ENCODE measurements around the gene MICU1. TPM values are rescaled to one million over a fixed set of nuclear protein-coding genes. Genes with fewer than 3 reads are reported as not detected.
A peak's percentile ranks its signal among the peaks of the same experiment; 100 is the strongest.
"Not testable (repeated sequence)": the region's sequence is repeated elsewhere in the genome, so short reads cannot be mapped to it uniquely, and the experiment has no call there.

Gene MICU1
- polyA plus RNA-seq, 1 experiment = 40.4 TPM

DNA sequence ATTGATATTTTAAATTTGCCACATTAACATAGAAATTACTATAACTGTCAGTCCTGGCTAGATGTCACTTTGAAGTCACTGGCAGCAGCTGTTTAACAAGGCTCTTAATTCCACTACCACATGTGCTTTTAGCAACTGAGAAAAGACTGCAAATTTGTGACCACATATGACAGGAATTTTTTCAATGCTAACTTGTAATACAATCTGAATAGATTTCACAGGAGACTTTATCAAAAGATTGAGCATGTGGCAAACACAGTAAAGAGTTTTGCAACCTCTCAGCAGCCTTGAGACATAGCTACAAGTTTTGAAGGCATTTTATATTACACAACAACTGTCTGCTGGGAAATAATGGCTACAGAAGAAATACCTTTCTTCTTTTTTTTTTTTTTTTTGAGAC, 73.0 kb downstream of the MICU1 start:
- Histone ChIP-seq H3K36me3 (ENCODE audit: control insufficient read depth, insufficient read depth, low read length) (peaks cover under 1% of the 10 kb centered on the region; the same call in 1 of the 2 replicates), H3K27me3 (ENCODE audit: control insufficient read depth, insufficient read depth, low read length) (no peaks in the 10 kb centered on the region), H3K4me3 (ENCODE audit: low read depth, low read length) (no peak overlapping the region)
- CTCF ChIA-PET = interaction anchor here (2.2 kb wide), 1 partner anchor 27 kb away, joined by 6 read pairs; no protein-coding TSS in a partner anchor
- peak; percentile 88 for DNase-seq (ENCODE audit: low read depth)
- TF ChIP-seq, protein P1, sequence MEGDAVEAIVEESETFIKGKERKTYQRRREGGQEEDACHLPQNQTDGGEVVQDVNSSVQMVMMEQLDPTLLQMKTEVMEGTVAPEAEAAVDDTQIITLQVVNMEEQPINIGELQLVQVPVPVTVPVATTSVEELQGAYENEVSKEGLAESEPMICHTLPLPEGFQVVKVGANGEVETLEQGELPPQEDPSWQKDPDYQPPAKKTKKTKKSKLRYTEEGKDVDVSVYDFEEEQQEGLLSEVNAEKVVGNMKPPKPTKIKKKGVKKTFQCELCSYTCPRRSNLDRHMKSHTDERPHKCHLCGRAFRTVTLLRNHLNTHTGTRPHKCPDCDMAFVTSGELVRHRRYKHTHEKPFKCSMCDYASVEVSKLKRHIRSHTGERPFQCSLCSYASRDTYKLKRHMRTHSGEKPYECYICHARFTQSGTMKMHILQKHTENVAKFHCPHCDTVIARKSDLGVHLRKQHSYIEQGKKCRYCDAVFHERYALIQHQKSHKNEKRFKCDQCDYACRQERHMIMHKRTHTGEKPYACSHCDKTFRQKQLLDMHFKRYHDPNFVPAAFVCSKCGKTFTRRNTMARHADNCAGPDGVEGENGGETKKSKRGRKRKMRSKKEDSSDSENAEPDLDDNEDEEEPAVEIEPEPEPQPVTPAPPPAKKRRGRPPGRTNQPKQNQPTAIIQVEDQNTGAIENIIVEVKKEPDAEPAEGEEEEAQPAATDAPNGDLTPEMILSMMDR (IDR thresholded peaks at IDR 0.05; ENCODE audit: insufficient read depth, low read depth, low read length) = no peak
- POLR2A ChIA-PET = interaction anchor here (0.7 kb wide), 2 partner anchors 193 to 292 kb away, joined by 3 to 8 read pairs; no protein-coding TSS in a partner anchor

DNA sequence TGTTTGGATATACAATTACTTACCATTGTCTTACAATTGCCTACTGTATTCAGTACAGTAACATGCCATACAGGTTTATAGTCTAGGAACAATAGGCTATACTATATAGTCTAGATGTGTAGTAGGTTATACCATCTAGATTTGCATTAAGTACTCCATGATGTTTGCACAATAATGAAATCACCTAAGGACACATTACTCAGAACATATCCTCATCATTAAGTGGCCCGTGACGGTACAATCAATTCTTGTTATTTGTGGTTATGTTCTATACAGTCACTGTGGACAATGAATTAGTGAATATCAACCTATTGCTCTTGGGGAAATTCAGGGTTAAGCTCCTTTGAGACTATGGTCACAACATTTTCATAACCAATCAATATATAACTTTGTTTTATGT, 75.6 kb downstream of the MICU1 start:
- H3K36me3 ChIP-seq (ENCODE audit: control insufficient read depth, insufficient read depth, low read length) = peaks cover 2% of the 10 kb centered on the region; the same call in 1 of the 2 replicates
- TF ChIP-seq, protein P1 (IDR thresholded peaks at IDR 0.05; ENCODE audit: insufficient read depth, low read depth, low read length) = no peak
- ChIA-PET CTCF (no interaction called here), POLR2A (no interaction called here)
- H3K27me3 ChIP-seq (ENCODE audit: control insufficient read depth, insufficient read depth, low read length) = no peaks in the 10 kb centered on the region
- H3K4me3 ChIP-seq (ENCODE audit: low read depth, low read length) = no peak overlapping the region
- DNase-seq (ENCODE audit: low read depth) = no peak

DNA sequence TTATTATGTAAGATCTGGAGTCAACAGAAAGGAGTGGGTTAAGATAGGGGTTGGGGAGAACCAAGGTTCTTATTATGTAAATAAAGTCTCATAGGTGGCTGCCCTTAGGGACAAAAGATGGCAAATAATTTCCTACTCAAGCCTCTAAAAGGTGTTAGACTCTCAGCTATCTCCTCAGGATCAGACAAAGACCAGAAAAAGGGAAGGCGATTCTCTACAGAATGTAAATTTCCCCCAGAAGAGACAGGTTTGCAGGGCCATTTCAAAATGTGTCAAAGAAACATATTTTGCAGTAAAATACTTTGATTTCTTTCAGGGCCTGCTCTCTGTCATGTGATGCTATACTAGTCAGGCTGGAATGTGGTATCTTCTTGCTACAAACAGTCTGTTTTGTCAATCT, 80.3 kb downstream of the MICU1 start:
- DNase-seq (ENCODE audit: low read depth) = no peak
- peaks cover 4% of the 10 kb centered on the region for H3K36me3 ChIP-seq (ENCODE audit: control insufficient read depth, insufficient read depth, low read length)
- no peak overlapping the region for H3K4me3 ChIP-seq (ENCODE audit: low read depth, low read length)
- ChIA-PET CTCF (no interaction called here), POLR2A (no interaction called here)
- no peaks in the 10 kb centered on the region for H3K27me3 ChIP-seq (ENCODE audit: control insufficient read depth, insufficient read depth, low read length)
- TF ChIP-seq, protein P1 (IDR thresholded peaks at IDR 0.05; ENCODE audit: insufficient read depth, low read depth, low read length) = no peak

DNA sequence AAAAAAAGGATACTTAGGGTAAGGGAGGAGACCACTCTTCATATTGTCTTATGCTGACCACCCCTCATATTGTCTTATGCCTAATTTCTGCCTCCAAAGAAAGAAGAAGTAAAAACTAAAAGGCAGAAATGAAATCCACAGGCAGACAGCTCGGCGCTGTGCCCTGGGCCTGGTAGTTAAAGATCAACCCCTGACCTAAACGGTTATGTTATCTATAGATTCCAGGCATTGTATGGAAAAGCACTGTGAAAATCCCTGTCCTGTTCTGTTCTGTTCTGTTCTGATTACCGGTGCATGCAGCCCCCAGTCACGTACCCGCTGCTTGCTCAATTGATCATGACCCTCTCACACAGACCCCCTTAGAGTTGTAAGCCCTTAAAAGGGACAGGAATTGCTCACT, 82.0 kb downstream of the MICU1 start:
- POLR2A ChIA-PET; H3K4me3 ChIP-seq (ENCODE audit: low read depth, low read length); CTCF ChIA-PET; DNase-seq (ENCODE audit: low read depth); H3K27me3 ChIP-seq (ENCODE audit: control insufficient read depth, insufficient read depth, low read length); H3K36me3 ChIP-seq (ENCODE audit: control insufficient read depth, insufficient read depth, low read length): not testable (repeated sequence)

DNA sequence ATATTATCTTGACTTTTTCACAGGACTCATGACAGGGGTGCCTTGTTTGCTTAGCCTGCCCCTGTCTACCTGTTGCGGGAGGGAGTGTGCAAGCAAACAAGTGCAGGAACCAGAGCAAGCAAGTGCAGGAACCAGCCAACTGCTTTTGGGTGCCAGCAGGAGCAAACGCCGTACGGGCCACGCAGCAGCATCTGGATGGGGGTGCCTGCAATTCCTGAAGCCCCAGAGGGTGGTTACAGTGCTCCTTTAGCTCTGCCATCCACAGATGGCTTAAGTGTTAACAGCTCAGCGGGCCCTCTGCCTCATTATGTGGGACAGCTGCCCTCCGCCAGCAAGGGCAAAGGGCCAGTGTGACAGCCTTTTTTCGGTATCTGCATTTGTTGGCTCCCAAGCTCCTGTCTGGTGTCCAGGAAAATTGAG, 83.5 kb downstream of the MICU1 start:
- POLR2A ChIA-PET = no interaction called here
- DNase-seq (ENCODE audit: low read depth) = no peak
- no peaks in the 10 kb centered on the region for H3K27me3 ChIP-seq (ENCODE audit: control insufficient read depth, insufficient read depth, low read length)
- TF ChIP-seq, protein P1 (IDR thresholded peaks at IDR 0.05; ENCODE audit: insufficient read depth, low read depth, low read length) = no peak
- H3K4me3 ChIP-seq (ENCODE audit: low read depth, low read length) = no peak overlapping the region
- CTCF ChIA-PET = interaction anchor here (1.5 kb wide), 1 partner anchor 16 kb away, joined by 3 read pairs; no protein-coding TSS in a partner anchor
- peaks cover 2% of the 10 kb centered on the region for H3K36me3 ChIP-seq (ENCODE audit: control insufficient read depth, insufficient read depth, low read length)

DNA sequence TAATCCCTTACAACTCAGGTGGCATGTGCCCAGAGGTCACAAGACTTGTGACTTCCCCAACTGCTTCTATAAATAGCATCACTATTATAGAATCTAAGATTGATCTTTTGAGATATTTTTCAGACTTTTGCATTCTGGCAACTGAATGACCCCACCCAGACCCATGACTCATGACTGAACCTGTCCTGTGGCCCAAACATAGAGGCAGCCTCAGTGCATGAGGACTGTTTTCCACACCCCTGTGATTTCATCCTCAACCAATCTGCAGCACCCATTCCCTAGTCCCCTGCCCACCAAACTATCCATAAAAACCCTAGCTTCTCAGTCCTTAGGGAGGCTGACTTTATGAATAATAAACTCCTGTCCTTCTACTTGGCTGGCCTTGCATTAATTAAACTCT, 84.5 kb downstream of the MICU1 start:
- peaks cover 2% of the 10 kb centered on the region for H3K36me3 ChIP-seq (ENCODE audit: control insufficient read depth, insufficient read depth, low read length)
- TF ChIP-seq, protein P1 (IDR thresholded peaks at IDR 0.05; ENCODE audit: insufficient read depth, low read depth, low read length) = no peak
- no peak overlapping the region for H3K4me3 ChIP-seq (ENCODE audit: low read depth, low read length)
- no peak for DNase-seq (ENCODE audit: low read depth)
- no peaks in the 10 kb centered on the region for H3K27me3 ChIP-seq (ENCODE audit: control insufficient read depth, insufficient read depth, low read length)
- ChIA-PET POLR2A (no interaction called here), CTCF (interaction anchor here (1.5 kb wide), 1 partner anchor 18 kb away, joined by 3 read pairs; no protein-coding TSS in a partner anchor)
